Kasumi-1 (cell line): Measurements from ENCODE around the gene GJA4.

ENCODE experiments used
- DNase-seq, 2 experiments: peaks; one replicate each; lab custom pipeline; 2025; lab: John Stamatoyannopoulos, UW

Gene GJA4

DNA sequence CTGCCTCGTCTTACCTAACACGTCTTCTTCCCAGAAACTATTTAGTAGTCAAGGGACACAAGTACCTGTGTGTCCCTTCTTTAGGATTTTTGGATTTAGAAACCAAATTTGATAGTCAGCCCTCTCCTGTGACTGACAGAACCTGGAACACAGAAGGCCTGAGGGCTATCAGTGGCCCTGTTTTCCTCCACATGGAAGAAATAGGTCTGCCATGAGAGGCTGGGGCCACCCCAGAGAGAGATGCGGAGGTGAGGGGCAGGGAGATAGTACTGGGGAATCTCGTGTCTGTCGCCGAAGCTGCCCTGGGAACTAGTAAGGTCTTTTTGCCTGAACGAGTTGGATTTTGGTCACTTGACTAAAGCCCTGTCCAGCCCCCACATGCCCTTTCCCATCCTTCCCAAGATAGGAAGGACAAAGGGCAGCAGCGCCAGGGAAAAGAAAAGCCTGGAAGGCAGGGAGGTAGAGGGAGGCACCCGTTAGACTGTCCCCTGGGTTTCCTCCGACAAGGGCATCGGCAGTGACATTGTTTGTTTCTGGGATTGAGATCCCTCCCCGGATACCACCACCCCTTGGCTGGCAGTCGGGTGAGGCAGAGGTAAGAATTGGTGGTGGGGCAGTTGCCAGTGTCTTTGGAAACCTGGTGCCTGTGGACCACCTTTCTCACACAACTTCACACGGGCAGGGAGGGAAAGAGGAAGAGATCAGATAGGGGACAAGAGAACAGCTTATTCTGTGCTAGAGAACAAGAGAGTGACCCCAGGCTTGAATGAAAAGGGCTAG is 46.9 kb downstream of the GJA4 start:
- DNase-seq = no peak

DNA sequence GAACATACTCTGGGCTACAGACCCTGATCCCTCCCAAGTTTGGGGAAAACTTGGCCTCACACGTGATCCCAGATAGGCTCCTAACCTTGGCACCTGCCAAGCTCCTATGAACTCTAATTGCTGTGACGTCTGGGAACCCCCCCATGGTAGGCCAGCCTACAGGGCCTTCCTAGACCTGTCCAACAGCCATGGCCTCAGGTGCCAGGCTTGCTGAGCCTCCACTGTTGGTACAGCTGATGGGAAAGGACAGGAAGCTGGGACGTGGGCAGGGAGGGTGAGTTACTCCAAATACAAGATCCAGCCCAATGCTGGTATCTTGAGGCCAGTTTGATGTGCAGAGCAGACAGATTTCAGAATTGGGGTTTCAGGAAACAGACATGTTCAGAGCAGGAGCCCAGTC is 47.6 kb downstream of the GJA4 start:
- no peak for DNase-seq

GRCh38 chr1:34842073-34842472 is 49.3 kb downstream of the GJA4 start:
- DNase-seq = no peak

GRCh38 chr1:34842952-34843371 is 50.2 kb downstream of the GJA4 start:
- no peak for DNase-seq

DNA sequence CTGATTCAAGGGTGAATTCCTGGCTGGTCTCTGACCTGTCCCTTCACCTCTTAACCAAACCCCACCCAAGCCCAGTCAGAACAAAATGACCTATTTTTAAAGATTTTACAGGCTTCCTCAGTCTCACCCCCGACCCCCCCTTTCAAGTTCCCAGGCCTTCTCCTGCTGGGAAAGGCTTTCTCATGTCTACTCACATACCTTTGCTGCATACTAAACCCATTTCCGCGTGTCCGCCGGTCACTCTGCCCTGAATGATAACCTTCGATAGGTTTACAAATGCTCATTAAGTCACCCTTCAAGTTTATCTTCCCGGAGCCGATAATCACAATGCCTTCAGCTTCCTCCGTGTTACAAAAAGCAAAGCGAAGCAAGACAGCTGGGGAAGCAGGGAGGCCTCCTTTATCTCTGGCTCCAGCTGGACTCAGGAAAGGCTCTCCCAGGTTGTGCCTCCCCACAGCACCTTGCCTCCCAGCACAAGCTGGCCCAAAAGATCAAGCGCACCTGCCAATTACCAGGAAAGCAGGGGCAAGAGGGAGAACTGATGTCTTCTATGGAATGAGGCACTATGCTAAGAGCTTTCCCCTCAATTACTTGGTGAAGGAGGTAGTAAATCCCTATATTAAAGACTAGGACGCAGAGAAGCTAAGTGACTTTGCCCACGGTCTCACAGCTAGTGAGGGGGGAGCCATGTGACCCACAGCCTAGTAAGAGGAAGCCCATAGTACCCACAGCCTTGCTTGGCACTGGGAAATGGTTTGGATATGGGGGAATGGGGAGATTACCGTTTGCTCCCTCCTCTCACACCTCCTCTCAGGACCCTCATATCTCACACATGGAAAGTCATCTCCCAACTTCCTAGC is 50.8 kb downstream of the GJA4 start:
- no peak for DNase-seq

GRCh38 chr1:34844252-34844634 is 51.4 kb downstream of the GJA4 start:
- DNase-seq = no peak
